Bronchial epithelial cell (primary cell): ENCODE measurements around the gene STX3. TPM values are rescaled to one million over a fixed set of nuclear protein-coding genes. Genes with fewer than 3 reads are reported as not detected.
"Not testable (repeated sequence)": the region's sequence is repeated elsewhere in the genome, so short reads cannot be mapped to it uniquely, and the experiment has no call there.

ENCODE experiments used
- DNase-seq: peaks from one replicate; pipeline ENCODE4 v3.0.0-alpha.2; 2010; ENCODE audit warnings: low read depth
- FAIRE-seq: peaks from 2 replicates; lab custom pipeline; 2011; peaks lifted over from hg19 to GRCh38; lab: Jason Lieb, UNC
- H3K27me3 ChIP-seq: 2 replicates; pipeline ENCODE4 v1.5.1; 2011; ENCODE audit warnings: low read length; ENCODE audit not compliant: control insufficient read depth, insufficient read depth
- H3K36me3 ChIP-seq: 2 replicates; pipeline ENCODE4 v1.5.1; 2011; ENCODE audit warnings: low read length; ENCODE audit not compliant: control insufficient read depth, insufficient read depth
- H3K4me3 ChIP-seq: 2 replicates; pipeline ENCODE4 v1.5.1; 2011; ENCODE audit warnings: mild to moderate bottlenecking, low read depth, low read length, control low read depth
- CTCF ChIP-seq: IDR thresholded peaks from 2 replicates; pipeline ENCODE4 v1.5.1; 2011; ENCODE audit warnings: mild to moderate bottlenecking, moderate library complexity, low read length, control low read depth, inconsistent platforms; ENCODE audit not compliant: insufficient read depth, severe bottlenecking
- total RNA-seq: library from RNA; depleted of rRNA; stranded (reverse); fragments of >200 nt; gene quantifications from 2 replicates; pipeline ENCODE4 v1.2.1, GENCODE V29; 2014

STX3 gene
- total RNA-seq, 1 donor from 2014 or later: 53.4 TPM

DNA sequence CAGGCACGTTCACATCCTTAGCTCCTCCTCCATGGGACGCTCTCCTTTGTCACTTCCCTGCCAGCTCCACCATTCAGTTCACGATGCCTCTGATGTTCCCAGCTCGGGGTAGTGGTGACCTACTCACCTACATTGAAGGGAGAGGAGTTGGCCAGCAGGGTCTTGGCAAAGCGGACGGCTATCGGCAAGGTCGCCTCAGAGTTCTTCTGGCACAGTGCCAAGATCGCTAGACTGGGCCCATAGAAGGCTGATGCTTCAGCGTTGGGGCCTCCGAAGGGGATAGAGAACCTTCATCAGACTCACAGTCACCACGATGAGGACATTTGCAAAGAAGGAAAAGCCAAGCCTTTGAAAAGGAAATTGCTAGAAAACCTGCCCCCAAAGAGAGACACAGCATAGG, 87.1 kb downstream of the STX3 start:
- DNase-seq (no peak), FAIRE-seq (no peak)
- Histone ChIP-seq H3K4me3 (no peak overlapping the region), H3K36me3 (no peaks in the 10 kb centered on the region), H3K27me3 (no peaks in the 10 kb centered on the region)
- no peak for TF ChIP-seq CTCF

- no peak within 1 kb of the TSS for H3K4me3 ChIP-seq
- no peaks in the 10 kb centered on the region for H3K27me3 ChIP-seq
- no peaks in the 10 kb centered on the region for H3K36me3 ChIP-seq
- TF ChIP-seq CTCF: no peak
- no peak for FAIRE-seq
- no peak for DNase-seq
These were observed 90.2 kb downstream of the STX3 start, which contains the start of gene CBLIF for GRCh38 chr11:59845399-59845798. Gene CBLIF (minus strand): TSS chr11:59845499. CDS start chr11:59845453, 46 bp downstream.

GRCh38 chr11:59846556-59846955, 91.4 kb downstream of the STX3 start:
- no peaks in the 10 kb centered on the region for H3K27me3 ChIP-seq
- DNase-seq: no peak
- TF ChIP-seq CTCF: no peak
- H3K36me3 ChIP-seq: no peaks in the 10 kb centered on the region
- no peak overlapping the region for H3K4me3 ChIP-seq
- no peak for FAIRE-seq

DNA sequence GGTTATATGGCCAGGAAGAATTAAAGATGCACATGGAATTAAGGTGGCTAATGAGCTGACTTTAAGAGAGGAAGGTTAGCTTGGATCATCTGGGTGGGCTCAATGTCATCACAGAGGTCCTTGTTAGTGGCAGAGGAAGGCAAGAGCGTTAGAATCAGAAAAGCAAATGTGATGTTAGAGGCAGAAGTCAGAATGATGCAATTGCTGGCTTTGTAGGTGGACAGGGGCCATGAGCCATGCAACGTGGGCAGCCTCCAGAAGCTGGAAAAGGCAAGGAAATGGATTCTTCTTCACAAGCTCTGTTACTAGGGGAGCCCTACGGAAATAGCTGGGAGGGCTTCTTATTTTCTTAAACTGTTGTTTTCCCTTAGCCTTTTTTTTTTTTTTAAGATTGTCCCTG, 92.5 kb downstream of the STX3 start:
- no peak for TF ChIP-seq CTCF
- Histone ChIP-seq H3K27me3 (no peaks in the 10 kb centered on the region), H3K36me3 (no peaks in the 10 kb centered on the region), H3K4me3 (no peak overlapping the region)
- FAIRE-seq: no peak
- no peak for DNase-seq

- not testable (repeated sequence) for H3K4me3 ChIP-seq, H3K36me3 ChIP-seq, FAIRE-seq, DNase-seq, H3K27me3 ChIP-seq
These were observed 93.3 kb downstream of the STX3 start for GRCh38 chr11:59848439-59848838.

- TF ChIP-seq CTCF: no peak
- DNase-seq (no peak), FAIRE-seq (no peak)
- Histone ChIP-seq H3K4me3 (no peak overlapping the region), H3K27me3 (no peaks in the 10 kb centered on the region), H3K36me3 (no peaks in the 10 kb centered on the region)
These were observed 94.0 kb downstream of the STX3 start for GRCh38 chr11:59849129-59849528.

- H3K27me3 ChIP-seq, DNase-seq, FAIRE-seq, H3K4me3 ChIP-seq, H3K36me3 ChIP-seq: not testable (repeated sequence)
These were observed 94.4 kb downstream of the STX3 start for GRCh38 chr11:59849551-59849950.

DNA sequence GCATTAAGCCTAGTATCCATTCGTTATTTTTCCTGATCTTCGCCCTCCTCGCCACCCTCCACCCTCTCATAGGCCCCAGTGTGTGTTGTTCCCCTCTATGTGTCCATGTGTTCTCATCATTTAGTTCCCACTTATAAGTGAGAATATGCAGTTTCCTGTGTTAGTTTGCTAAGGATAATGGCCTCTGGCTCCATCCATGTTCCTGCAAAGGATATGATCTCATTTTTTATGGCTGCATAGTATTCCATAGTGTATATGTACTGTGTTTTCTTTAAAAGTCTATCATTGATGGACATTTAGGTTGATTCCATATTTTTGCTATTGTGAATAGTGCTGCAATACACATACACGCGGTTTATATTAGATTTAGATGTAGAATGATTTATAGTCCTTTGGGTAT, 96.2 kb downstream of the STX3 start:
- not testable (repeated sequence) for H3K36me3 ChIP-seq, H3K4me3 ChIP-seq, H3K27me3 ChIP-seq, FAIRE-seq, DNase-seq
